Activated CD4-positive, alpha-beta T cell treated with anti-CD3 and anti-CD28 coated beads, Interleukin-2, amount 50 U/mL, for 1 hour (primary cell): ENCODE results near the gene INPP5A.
A peak's percentile ranks its signal among the peaks of the same experiment; 100 is the strongest.
"Not testable (repeated sequence)": the region's sequence is repeated elsewhere in the genome, so short reads cannot be mapped to it uniquely, and the experiment has no call there.

Experiments
- DNase-seq: peaks from one replicate; pipeline ENCODE4 v3.0.0-alpha.2; 2020

Gene INPP5A

GRCh38 chr10:132565516-132566209, 28.1 kb downstream of the INPP5A start:
- DNase-seq: no peak

GRCh38 chr10:132566892-132567291, 29.3 kb downstream of the INPP5A start:
- no peak for DNase-seq

- DNase-seq: no peak
Observed at GRCh38 chr10:132570265-132570664, 32.7 kb downstream of the INPP5A start.

GRCh38 chr10:132570771-132571649, 33.4 kb downstream of the INPP5A start:
- no peak for DNase-seq

GRCh38 chr10:132571650-132572544, 34.3 kb downstream of the INPP5A start:
- DNase-seq: peak; percentile 36

GRCh38 chr10:132572545-132572937, 35.0 kb downstream of the INPP5A start:
- DNase-seq: no peak

GRCh38 chr10:132572946-132573345, 35.4 kb downstream of the INPP5A start:
- DNase-seq: not testable (repeated sequence)

- no peak for DNase-seq
Observed at GRCh38 chr10:132574288-132574687, 36.7 kb downstream of the INPP5A start.

- DNase-seq: no peak
Observed at GRCh38 chr10:132574783-132575319, 37.3 kb downstream of the INPP5A start.

- DNase-seq: no peak
Observed at GRCh38 chr10:132575320-132576201, 38.0 kb downstream of the INPP5A start.

GRCh38 chr10:132576671-132577349, 39.2 kb downstream of the INPP5A start:
- DNase-seq: no peak

- DNase-seq: no peak
Observed at GRCh38 chr10:132577350-132578003, 39.9 kb downstream of the INPP5A start.

GRCh38 chr10:132578287-132578951, 40.8 kb downstream of the INPP5A start:
- DNase-seq: no peak

GRCh38 chr10:132579027-132579859, 41.7 kb downstream of the INPP5A start:
- DNase-seq: no peak

- no peak for DNase-seq
Observed at GRCh38 chr10:132580143-132580542, 42.6 kb downstream of the INPP5A start.

- DNase-seq: no peak
Observed at GRCh38 chr10:132580617-132581016, 43.0 kb downstream of the INPP5A start.

- no peak for DNase-seq
Observed at GRCh38 chr10:132582137-132582536, 44.5 kb downstream of the INPP5A start.

GRCh38 chr10:132582771-132583170, 45.2 kb downstream of the INPP5A start:
- no peak for DNase-seq

GRCh38 chr10:132583456-132583855, 45.9 kb downstream of the INPP5A start:
- DNase-seq: no peak
